HG02623 (cell line): Measurements from ENCODE around the gene CDH23.

ENCODE experiments used
- ATAC-seq: cut with Tn5 transposase; IDR thresholded peaks from one replicate; pipeline ENCODE4 v1.9.1; 2021; ENCODE audit warnings: moderate library complexity; ENCODE audit not compliant: unreplicated experiment

Gene CDH23

DNA sequence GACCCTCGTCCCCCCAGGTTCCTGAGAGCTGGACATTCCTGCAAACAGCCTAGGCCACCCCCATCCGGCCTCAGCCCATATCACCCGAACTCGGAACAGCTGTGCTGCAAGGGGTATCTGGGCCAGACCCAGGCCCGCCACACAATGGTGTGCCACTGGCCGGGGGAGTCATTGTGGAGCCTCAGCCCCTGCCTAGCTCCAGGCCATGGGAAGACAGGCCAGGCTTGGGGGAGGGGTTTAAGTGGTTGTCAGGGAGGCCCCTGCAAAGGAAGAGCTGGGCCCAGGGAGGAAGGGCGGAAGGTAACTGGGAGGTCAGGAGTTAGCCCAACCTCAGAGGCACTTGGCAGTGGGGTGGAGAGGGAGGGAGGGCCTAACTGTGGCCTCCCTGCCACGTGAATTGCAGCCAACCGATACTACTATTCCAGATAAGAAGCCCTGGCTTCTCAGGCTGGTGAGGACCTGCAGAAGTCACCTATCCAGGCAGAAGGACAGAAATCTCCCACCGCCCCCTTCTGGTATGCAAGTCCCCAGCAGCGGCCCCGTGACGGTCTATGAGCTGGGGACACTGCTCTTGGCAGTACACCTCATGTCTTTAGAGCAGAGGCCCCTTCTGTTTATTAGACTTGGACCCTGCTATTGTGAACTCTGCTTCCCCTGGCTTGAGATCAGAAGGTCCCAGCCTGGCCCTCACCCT is 349.8 kb downstream of the CDH23 start:
- no peak for ATAC-seq

DNA sequence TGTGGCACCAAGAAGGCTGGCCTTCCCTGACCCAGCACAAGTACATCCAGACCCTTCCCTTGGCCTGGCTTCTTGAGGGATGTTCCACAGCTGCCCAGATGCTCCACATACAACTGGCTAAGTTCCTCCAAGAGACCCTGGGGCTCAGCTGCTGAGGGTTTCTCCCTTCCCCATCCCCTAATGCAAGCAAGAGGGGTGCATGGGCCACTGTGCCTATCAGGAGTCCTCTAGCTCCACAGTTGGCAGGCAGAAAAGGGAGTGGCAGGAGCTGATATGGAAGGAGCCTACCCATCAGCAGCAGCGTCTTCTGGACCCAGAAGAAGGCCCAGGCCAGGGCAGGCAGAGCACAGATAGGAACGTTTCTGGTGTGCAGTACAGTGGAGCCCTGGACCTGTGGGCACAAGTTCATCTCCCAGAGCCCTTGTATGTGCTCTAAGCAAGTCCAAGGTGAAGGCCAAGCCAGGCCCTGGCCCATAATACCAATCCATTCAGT is 350.4 kb downstream of the CDH23 start:
- no peak for ATAC-seq

DNA sequence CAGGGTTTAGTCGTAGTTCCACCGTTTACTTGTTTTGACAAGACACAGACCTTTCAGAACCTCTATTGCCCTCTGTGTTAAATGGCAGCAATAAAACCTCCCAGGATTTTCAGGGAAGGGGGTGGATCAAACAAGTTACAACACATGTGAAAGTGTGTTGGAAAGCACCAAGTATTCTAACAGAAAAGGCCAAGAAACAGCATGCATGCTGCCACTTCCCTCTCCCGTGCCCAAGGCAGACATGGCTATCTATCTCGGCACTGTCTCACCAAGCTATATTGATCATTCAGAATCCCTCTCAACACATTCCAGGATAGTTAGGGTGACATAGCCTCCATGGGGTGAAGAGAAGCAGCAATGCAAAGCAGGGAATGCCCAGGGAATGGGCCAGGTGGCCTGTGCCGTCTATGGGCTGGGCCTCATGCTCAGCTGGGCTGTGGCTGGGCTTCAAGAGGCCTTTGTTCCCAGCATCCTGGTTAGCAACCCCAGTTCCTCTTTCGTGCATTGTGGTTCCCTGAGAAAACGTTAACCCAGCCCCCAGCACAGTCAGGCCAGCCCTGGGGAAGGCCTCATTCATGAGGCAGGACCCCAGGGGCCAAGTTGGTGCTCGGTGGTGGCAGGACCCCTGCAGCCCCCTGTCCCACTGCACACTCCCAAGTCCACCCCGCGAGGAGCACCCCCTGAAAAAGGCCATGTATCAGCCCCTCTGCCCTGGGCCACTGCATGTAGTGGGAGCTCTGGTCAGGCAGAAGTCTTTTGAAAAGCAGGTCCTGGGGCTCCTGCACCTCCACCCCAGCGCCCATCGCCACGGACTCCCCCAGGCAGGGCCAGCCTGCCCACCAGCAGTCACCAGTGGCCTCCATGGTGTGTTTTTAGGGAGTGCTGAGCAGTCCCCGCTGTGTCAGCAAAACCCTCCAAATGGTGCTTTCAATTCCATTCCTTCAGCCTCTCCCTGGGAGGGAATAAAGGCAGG is 351.1 kb downstream of the CDH23 start:
- no peak for ATAC-seq

DNA sequence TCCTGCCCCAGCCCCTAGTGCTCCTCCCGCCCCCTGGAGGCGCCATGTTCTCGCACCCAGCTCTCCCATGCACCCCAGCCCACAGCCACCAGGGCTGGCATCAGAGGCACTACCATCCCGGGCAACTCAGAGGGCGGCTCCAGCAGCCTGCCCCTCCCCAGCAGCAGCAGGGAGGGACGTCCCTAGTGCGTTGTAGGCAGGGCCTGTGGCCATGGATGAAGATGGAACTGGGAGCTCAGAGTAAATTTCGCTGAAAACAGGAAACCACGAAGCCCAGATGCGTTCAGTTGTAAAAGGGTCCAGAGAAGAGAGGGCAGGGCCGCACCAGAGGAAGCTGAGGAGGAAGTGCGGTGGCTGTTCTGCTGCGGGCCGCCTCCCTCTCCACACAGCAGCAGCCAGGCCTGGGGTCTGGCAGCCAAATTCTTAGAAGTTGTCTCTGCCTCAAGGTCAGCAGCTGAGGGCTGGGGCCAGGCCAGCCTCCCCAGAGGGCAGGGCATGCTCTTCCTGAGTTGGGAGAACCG is 352.0 kb downstream of the CDH23 start:
- peak; percentile 48 for ATAC-seq

DNA sequence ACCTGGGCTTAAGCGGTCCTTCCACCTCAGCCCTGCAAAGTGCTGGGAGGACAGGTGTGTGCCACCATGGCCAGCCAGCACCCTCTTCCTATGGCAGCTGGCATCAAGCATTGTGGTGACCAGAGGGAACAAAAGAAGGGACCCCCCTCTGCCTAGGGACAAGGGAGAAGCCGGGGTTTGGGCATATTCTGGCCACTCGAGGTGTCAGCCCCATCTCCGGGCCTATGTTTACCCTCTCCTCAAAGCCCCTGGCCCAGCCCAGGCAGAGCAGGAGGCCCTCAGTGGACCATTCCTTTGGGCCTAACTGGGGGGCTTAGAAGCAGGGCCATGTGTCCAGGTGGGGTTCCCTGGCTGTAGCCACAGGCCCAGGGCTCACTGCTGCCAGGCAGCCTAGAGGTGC is 352.7 kb downstream of the CDH23 start:
- no peak for ATAC-seq

DNA sequence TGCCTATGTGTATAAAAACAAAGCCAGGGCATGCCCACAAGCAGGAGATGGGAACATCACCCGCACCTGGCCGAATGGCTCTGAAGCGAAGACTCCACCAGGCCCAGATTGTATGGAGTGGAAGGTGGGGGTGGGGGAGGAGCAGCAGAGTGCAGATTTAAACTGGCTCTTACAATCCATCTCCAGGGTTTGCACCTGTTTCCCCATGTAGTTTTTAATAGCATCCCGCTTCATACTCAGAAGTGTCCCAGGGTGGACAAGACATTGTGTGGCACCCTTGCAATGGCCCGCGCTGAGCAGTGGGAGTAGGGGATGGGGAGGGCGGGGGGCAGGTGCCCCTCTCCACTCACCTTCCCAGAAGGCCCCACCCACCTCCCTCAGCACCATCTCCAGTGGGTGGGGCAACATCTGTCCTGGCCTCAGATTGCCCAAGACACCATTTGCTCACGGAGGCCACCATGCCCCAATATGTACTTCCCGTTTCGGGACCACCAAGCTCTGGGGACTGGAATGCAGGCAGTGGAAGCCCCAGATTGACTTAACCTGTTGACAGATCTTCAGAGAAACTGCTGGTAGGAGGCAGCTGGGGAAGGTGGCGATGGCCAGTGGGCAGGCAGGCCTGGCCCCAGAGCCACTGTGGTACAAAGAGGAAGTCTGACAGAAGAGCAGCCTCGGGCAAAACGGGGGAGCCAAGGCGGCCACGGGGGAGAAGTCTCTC is 353.6 kb downstream of the CDH23 start:
- ATAC-seq, result no peak

DNA sequence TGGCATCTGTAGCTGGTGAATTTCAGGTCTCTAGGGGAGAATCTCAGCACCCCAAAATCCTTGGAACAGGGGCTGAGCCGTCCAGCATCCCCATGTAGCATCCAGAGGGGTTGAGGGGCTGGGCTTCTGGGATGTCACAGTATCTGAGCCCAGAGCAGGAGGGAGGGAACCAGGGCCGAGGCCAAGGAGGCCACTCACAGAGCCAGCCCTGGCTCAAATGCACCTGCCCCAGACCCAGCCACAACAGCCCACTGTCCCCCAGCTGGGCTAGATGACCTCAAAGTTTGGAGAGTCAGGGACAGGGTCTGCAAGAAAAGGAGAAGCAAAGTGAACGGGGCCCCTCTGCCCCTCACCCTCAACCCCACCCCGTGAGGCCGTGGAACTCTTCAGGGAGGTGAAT is 354.3 kb downstream of the CDH23 start:
- no peak for ATAC-seq

DNA sequence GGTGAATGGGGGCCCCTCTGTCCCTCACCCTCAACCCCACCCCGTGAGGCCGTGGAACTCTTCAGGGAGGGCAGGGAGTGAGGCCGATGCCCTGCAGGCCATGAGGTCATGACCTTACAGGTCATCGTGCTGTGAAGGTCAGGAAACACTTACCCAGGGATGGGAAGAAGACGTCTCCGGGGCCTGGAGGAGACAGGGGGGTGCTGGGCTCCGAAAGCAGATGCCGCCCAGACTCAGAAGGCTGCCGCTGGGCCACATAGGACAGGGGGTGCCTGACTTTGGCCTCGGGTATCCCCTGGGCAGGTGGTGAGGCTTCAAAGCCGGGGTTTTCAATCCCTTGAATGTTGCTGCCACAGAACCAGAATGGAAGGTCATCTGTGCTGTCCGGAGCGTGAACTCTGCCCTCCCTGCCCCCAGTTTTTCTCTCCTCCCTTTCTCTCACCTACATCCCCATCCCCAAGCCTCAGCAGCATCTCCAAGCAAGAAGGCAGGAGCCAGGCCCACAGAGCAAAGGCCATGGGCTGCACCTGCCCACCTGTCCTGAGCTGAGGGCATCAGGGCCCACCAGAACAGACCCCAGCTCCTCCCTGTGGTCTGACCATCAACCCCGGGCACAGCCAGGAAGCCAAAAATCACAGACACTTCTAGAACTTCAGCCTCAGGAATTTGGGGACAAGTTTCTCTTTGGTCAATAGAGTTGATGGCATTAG is 354.9 kb downstream of the CDH23 start:
- no peak for ATAC-seq

DNA sequence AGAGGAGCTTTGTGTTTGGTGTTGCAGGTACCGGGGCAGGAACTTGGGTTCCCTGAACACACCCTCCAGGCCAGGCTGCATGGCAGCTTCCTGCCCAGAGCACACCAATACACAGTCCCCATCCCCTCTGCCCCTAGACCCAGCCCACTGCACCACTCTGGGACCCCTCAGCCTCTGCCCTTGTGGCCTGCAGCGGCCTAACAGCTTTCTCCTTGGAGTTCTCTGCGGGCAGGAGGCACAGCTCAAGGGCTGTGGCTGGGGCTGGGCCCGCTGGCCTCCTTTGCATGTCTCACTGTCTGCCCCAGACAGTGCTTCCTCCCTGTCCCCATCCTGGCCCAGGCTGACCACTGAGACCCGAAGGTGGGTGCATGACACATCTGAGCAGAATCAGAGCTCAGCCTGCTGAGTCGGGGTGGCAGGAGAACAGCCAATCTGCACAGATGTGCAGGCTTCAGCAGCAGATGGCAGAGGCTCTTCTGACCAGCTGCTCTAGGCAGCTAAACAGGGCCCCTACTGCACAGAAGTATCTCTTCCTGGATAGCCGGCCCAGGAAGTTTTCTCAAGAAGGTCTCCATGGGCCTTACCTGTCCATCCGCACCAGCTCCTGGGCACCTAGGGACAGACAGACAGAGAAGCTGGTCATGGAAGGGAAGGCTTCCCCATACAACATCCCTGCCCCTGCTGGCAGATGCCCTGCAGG is 355.8 kb downstream of the CDH23 start:
- no peak for ATAC-seq

DNA sequence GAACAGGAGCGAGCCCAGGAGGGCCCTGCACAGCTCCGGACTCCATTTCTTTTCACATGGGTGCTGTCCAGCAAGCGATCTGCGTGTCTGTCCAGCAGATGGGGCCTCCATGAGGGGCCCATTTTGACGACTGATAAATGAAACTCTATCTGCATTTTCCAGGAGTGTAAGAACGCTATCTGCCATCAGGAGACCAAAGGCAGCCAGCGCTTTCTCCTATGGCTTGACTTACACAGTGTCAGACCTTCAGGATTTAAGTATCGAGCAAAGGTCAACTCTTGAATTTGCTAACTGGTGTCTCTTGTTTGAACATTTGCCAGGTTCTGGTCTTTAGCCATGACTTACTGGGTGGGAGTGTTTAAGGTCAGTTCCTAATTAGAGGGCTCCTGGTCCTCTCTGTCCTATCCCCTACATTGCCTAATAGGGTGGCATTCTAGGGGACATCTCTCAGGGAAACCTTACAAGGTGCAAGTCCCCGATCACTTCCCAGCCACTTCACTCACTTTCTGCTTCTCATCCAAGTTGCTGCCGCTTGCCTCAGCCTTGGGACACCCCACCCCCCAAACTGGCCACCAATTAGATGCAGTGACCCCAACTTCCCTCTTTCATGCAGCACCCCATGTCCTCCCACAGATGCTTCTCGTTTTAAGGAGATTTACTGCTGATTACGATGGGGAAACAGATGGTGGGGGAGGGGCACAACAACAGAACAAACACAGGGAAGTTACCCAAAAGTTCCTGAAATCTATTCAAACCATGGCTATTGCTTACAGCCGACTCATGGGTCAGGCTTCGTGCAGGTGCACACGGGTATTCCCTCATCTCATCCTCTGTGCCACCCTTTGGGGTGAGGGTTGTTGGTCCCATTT is 356.6 kb downstream of the CDH23 start:
- ATAC-seq, result no peak

DNA sequence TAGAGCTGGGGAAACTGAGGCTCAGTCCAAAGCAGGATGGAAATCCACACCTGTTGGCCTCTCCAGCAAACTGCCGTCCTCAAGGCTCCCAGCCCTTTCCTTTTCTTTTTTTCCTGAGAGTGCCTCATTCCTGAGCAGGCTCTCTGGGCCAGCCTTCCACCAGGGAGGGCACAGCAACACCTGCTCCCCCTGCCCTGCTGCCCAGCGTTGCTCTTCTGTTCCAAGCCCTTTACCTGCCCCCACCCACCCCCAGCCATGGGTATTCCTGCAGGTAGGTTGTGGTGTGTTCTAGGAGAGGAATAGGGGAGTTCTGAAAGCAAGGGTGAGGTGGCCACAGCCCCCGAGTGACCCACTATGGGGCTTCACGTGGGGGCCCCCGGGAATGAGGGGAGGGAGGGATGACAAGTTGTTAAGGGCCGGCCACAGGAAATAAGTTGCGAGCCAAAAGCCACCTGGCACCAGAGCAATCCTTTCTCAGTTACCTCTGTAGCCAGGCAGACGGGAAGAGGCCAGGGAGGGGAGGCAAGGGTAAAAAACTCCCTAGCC is 357.3 kb downstream of the CDH23 start:
- no peak for ATAC-seq

DNA sequence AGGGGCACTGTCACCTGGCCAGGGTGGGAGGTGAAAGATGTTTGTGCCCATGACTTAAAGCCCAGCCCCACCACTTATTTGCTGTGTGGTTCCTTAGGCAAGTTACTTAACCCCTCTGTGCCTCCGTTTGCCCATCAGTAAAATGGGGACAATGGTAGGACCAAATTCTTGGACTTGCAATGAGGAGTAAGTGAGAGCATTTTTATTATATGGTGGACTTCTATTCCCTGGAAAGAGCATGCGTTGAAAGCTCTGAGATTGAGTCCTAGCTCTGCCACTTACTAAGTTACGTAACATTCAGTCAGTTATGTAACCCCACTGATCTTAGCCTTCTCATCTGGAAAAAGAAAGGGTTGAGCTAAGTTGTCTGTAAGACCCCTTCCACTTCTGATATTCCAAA is 357.8 kb downstream of the CDH23 start:
- ATAC-seq, result no peak

DNA sequence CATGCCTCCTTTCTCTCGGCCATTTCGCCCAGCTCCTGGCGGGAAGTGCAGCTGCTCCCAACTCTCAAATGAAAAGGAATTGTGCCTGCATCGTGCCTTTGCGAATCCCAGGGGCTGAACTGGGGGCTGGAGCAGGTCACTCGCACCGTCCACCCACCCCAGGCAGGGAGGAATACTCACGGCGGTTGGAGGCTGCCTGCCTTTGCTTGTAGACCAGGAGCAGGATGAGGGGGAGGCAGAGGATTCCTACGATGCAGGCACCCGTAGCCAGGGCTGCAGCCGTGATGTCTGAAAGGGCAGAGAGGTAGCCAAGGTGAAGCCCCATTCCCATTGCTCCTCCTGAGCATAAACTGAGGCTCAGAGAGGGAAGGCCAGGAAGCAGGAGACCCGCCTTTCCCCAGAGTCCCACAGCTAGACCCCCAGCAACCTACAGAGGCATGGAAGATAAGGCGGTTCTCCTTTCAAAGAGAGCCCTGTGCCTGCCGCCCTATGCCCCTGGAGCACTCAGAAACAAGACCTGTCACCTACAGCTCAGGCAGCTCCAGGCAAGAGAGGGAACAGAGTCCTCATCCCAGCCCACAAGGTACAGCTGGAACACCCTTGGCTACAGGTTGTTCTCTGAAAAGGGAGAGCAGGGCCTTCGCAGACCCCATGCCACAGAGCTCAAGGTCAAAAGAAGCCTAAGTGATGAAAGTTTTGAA is 358.6 kb downstream of the CDH23 start:
- no peak for ATAC-seq

DNA sequence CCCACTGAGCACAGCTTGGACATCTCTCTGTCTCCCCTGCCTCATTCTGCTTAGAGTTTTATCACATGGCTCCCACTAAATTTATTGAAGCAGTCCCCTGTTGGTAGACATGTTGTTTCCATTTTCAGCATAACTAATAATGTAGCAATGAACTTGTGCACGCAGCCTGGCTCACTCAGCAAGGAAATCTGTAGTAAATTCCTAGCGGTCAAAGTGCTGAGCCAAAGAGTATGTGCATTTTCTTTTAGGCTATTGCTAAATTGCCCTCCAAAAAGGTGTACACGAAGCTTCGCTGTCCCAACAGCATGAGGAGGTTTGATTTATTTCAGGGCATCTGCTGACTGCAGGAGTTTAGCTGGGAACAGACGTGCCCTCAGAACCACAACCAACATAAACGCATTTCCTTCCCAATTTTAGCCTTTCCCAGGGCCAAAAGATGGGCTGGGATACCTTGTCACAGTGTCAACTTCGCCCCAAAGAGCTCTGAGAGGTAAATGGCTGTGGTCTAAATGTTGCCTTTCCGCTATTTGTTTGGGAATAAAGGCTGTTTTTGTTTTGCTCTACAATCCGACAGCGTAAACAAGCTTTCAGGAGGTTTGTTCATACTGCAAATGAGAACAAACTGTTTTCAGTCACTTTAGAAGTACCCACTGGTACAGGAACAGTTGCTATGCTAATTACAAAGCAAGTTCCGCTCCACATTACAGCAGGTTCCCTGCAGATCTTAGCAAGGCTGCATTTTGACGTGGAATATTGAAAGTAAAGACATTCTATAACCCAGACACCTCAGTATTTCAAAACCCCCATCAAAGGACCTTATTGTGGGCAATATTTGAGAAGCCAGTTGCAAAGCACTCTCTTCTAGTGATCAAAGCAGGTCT is 359.8 kb downstream of the CDH23 start:
- no peak for ATAC-seq

DNA sequence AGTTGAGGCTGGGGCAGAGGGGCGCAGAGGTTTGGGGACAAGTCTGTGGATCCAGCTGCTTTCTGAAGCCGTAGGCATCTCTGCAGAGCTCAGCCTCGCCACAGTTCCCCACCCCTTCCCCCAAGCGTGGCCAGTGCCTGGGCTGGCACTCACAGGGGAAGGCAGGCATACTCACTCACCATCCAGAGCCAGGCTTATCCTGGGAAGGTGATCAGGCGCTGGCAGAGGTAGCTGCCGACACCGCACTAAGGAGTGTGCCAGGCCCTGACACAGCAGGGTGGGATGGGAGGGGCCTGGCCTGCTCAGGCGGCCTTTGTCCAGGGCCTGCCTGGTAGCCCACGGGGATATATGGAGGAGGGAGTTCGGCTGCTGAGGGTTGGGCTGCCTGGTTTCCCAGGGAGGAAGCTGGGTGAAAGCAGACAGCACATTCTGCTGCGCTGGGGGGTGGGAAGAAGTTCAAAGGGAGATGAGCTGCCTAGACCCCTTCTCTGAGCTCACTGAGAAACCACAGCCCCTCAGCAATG is 360.7 kb downstream of the CDH23 start:
- no peak for ATAC-seq

DNA sequence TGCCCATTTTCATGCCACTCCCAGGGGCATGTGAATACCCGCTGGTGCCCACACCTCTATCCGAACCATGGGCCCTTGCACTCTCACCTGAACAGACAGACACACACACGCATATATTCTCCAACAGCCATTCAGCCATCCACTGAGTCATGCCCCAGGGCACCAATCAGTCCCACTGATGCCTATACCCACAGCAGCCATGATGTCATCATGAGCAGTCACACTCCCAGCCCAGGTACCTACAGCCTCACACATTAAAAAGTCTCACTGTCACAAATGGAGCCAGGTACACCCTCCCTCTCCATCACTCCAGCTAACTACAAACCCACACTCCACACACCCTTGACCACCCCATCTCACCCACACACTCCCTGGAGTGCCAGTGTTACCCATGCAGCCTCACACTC is 364.4 kb downstream of the CDH23 start:
- ATAC-seq, result no peak
